Right cardiac atrium (tissue), 5 donors: ENCODE data around the gene EPB41L4A. TPM values are rescaled to one million over a fixed set of nuclear protein-coding genes. Genes with fewer than 3 reads are reported as not detected.

Experiments
- ATAC-seq, 2 donors: fragments of 200-7000 bp; cut with Tn5 transposase; one replicate each; pipeline versions ENCODE4 v1.8.0 to v1.9.1; 2020; ENCODE audit warnings: moderate library complexity in 2 of 2, mild to moderate bottlenecking in 1 of 2
- DNase-seq, 3 donors: peaks; one replicate each; pipeline ENCODE4 v3.0.0-alpha.2; 2020
- H3K27ac ChIP-seq: one replicate; pipeline ENCODE4 v1.5.1; 2013; ENCODE audit warnings: mild to moderate bottlenecking, low read length, control low read depth, moderate library complexity
- H3K27me3 ChIP-seq: one replicate; pipeline ENCODE4 v1.6.1; 2013; ENCODE audit not compliant: control insufficient read depth, insufficient read depth
- H3K4me1 ChIP-seq: one replicate; pipeline ENCODE4 v1.6.1; 2013; ENCODE audit warnings: low read length; ENCODE audit not compliant: control insufficient read depth, insufficient read depth
- H3K4me3 ChIP-seq: one replicate; pipeline ENCODE4 v1.5.1; 2013; ENCODE audit warnings: low read length, control low read depth
- H3K9me3 ChIP-seq: one replicate; pipeline ENCODE4 v1.6.1; 2013; ENCODE audit warnings: low read length; ENCODE audit not compliant: control insufficient read depth
- WGBS: extraction: QIAGEN DNeasy Blood & Tissue Kit; methylation state at CpG from one replicate; pipeline ENCODE4 v1.1.7; 2013; 5-methylcytosine and 5-hydroxymethylcytosine counted together
- intact Hi-C, 4 donors: fragments of 100-400 bp; cut with DNase I; formaldehyde crosslinking; loops; one replicate each; pipeline versions ENCODE4 v1.11.0 to v1.14.0; 2022 to 2023
- polyA plus RNA-seq: library from polyadenylated mRNA; stranded (reverse); fragments of 200-250 nt; gene quantifications from one replicate; pipeline ENCODE4 v1.2.3, GENCODE V29; 2013
- total RNA-seq, 4 donors: library from RNA; stranded (reverse); fragmentation: NEBNext Ultra II Directional; extraction: Animal tissue kit (Norgen Biotek cat#: 25700); gene quantifications; one replicate each; pipeline ENCODE4 v1.2.1, GENCODE V29; 2021
- donor health status: healthy with polysubstance abuse.
- donor health status: DM: no; HTN: yes; CAD: no.
- donor health status: DM: no; HTN: no; CAD: no.
- donor health status: DM: no; HTN: yes; CAD: no; lungs with severe emphysema.
- donor health status: DM: yes; HTN: yes; CAD: no.

The EPB41L4A gene
- total and polyA plus RNA-seq, 5 donors = 9.2 to 43.7 (median 27.2) TPM

- Histone ChIP-seq H3K27ac (no peak overlapping the region), H3K4me3 (no peak overlapping the region), H3K27me3 (no peaks in the 10 kb centered on the region), H3K4me1 (peaks cover 3% of the 10 kb centered on the region), H3K9me3 (no peaks in the 10 kb centered on the region)
- ATAC-seq = no peak
- no peak for DNase-seq
- intact Hi-C loops = no loop called here
- 87% methylated on average over 3 of the region's 3 CpGs for WGBS
Measured at GRCh38 chr5:112283034-112283582, 136.0 kb downstream of the EPB41L4A start.

DNA sequence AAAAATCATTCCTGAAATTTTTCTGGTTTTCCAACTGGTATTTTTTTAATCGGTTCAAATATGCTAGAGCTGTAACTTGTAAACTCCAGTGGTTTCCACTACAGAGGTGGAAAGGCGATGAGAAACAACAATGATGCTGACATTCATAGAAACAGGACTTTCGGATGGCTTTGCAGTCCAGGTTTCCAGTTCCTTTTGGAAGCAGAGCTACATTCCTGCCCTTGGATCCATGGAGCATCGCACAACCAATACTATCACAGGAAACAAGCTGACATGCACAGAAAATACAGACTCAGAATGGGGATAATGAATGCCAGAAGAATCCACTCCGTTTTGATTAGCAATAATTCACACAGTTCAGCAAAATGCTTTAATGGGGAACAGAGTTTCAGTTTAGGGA lies 140.0 kb downstream of the EPB41L4A start:
- 74% methylated on average over 5 of the region's 5 CpGs for WGBS
- DNase-seq (no peak), ATAC-seq (peak in 1 of 2 donors; percentile 59)
- no peaks in the 10 kb centered on the region for H3K4me1 ChIP-seq
- no peaks in the 10 kb centered on the region for H3K9me3 ChIP-seq
- no peak overlapping the region for H3K4me3 ChIP-seq
- intact Hi-C loops = no loop called here
- no peak overlapping the region for H3K27ac ChIP-seq
- H3K27me3 ChIP-seq = no peaks in the 10 kb centered on the region

DNA sequence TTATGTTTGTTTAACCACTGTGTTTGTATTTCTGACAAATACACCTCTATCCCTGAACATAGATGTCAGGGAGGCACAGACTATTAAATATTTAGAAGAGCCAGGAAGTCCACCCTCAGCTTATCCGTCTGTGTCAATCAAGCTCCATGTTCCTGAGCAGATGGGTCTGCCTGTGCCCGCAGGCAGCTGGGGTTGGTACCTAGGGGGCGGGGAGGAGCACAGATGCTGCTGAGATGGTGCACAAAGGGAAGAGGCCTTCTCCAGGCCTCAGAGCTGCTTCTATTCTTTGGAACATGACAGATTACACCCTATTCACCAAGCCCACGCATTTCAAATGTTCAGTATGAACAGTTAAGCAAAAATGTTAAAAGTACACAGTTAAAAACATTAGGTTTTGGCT lies 142.1 kb downstream of the EPB41L4A start:
- Histone ChIP-seq H3K4me1 (no peaks in the 10 kb centered on the region), H3K27me3 (no peaks in the 10 kb centered on the region), H3K27ac (no peak overlapping the region), H3K9me3 (no peaks in the 10 kb centered on the region), H3K4me3 (no peak overlapping the region)
- DNase-seq (no peak), ATAC-seq (no peak)
- intact Hi-C loops = no loop called here
- WGBS = 78% methylated on average over 4 of the region's 4 CpGs

DNA sequence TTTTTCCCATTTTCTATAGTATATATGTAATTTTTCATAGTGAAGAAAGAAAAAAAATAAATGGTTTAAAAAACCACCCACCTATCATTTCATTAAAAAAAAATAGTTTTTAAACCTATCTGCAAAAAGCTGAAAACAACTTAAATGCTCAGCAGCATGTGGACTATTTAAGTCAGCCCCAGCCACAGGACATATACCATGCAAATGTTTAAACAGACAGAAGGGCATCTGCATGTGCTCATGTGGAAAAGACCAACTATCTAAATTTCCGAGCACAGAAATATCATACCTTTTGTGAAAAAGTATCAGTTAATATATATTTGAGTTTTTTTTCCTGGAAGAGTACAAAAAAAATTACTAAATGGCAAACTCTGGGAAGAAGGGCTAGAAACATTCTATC lies 143.4 kb downstream of the EPB41L4A start:
- 96% methylated on average over 1 of the region's 1 CpG for WGBS
- no peaks in the 10 kb centered on the region for H3K4me1 ChIP-seq
- H3K27ac ChIP-seq = no peak overlapping the region
- no peak for DNase-seq
- intact Hi-C loops = no loop called here
- no peaks in the 10 kb centered on the region for H3K27me3 ChIP-seq
- no peaks in the 10 kb centered on the region for H3K9me3 ChIP-seq
- ATAC-seq = no peak
- H3K4me3 ChIP-seq = no peak overlapping the region

GRCh38 chr5:112270299-112271293 lies 148.5 kb downstream of the EPB41L4A start:
- Histone ChIP-seq H3K4me3 (no peak overlapping the region), H3K4me1 (no peaks in the 10 kb centered on the region), H3K9me3 (no peaks in the 10 kb centered on the region), H3K27me3 (no peaks in the 10 kb centered on the region), H3K27ac (no peak overlapping the region)
- ATAC-seq = no peak
- 69% methylated on average over 4 of the region's 4 CpGs for WGBS
- DNase-seq = no peak
- intact Hi-C loops = loop anchor here in 1 of 4 donors (2.0 kb wide), 1 partner anchor 26 kb away; no protein-coding TSS in a partner anchor

DNA sequence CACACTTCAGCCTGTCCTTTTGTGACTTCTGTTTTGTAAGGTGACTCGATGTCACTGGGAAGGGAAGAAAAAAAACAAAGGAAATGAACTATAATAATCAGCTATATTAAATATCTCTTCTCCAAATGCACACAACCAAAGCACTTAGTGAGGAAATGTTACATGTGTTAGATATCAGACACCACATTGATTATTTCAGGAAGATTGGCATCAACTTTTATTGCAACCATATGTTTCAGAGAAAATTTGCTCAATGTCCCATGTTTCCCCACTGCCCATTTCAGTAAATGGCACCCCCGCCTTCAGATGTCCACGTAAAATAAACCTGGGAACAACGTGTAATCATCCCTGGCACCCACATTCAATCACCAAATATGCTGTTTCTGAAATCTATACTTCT lies 151.8 kb downstream of the EPB41L4A start:
- no peak for ATAC-seq
- Histone ChIP-seq H3K4me3 (no peak overlapping the region), H3K27ac (no peak overlapping the region), H3K9me3 (no peaks in the 10 kb centered on the region), H3K4me1 (no peaks in the 10 kb centered on the region), H3K27me3 (no peaks in the 10 kb centered on the region)
- intact Hi-C loops = no loop called here
- DNase-seq = no peak
- WGBS = 79% methylated on average over 4 of the region's 4 CpGs

DNA sequence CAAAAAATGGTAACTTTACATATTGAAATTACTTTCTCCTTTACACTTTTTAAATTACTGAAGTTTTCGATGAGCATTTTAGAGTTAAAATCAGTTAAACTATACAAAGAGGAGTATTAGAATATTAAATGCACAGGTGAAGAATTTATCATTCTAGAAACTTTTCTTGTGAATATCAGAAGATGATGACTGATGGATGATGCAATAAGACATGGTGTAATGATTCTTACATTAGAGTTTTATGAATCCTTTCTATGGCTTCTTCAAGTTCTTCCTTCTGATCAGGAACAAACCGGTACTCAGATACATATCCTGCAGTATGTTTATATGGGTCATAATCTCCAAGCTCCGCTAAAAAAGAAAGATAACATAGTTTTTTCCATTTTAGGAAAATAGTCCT lies 154.4 kb downstream of the EPB41L4A start:
- ATAC-seq (no peak), DNase-seq (no peak)
- intact Hi-C loops = no loop called here
- no peak overlapping the region for H3K4me3 ChIP-seq
- H3K27me3 ChIP-seq = no peaks in the 10 kb centered on the region
- 96% methylated on average over 3 of the region's 3 CpGs for WGBS
- no peaks in the 10 kb centered on the region for H3K9me3 ChIP-seq
- no peaks in the 10 kb centered on the region for H3K4me1 ChIP-seq
- H3K27ac ChIP-seq = no peak overlapping the region

DNA sequence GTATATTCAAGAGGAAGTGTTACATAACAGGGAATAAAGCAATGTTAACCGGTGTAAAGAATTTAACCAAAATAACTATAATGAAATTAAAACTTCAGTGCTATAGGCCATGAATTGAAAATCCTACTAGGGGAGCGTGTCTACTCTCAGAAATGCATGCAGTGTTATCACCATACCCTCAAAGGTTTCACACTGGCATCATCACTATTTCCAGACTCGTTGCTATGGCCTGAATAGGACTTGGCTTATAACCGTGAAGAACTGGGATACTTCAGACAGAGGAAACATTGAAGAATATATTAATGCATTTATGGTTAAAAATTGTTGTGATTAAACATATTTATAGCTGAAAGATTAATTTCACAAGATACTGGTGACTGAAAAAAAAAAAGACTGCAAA lies 154.9 kb downstream of the EPB41L4A start:
- 76% methylated on average over 4 of the region's 4 CpGs for WGBS

GRCh38 chr5:112263469-112263868 lies 155.6 kb downstream of the EPB41L4A start:
- H3K27me3 ChIP-seq = no peaks in the 10 kb centered on the region

More for the DNA sequence above, 154.9 kb downstream of the EPB41L4A start:
- ATAC-seq (peak in 1 of 2 donors; percentile 45), DNase-seq (no peak)
- intact Hi-C loops = no loop called here
- Histone ChIP-seq H3K27me3 (no peaks in the 10 kb centered on the region), H3K4me1 (no peaks in the 10 kb centered on the region), H3K9me3 (no peaks in the 10 kb centered on the region), H3K27ac (no peak overlapping the region), H3K4me3 (no peak overlapping the region)

GRCh38 chr5:112258571-112258970 lies 160.5 kb downstream of the EPB41L4A start:
- intact Hi-C loops = loop anchor here in 1 of 4 donors (10.0 kb wide), 1 partner anchor 156 kb away; the partner anchor contains the start of gene EPB41L4A
- Histone ChIP-seq H3K27me3 (no peaks in the 10 kb centered on the region), H3K27ac (no peak overlapping the region), H3K9me3 (no peaks in the 10 kb centered on the region), H3K4me1 (peaks cover 5% of the 10 kb centered on the region), H3K4me3 (no peak overlapping the region)
- no peak for ATAC-seq
- no peak for DNase-seq
- 78% methylated on average over 2 of the region's 2 CpGs for WGBS

More at GRCh38 chr5:112263469-112263868, 155.6 kb downstream of the EPB41L4A start:
- ATAC-seq (no peak), DNase-seq (no peak)
- WGBS = 88% methylated on average over 1 of the region's 1 CpG
- H3K9me3 ChIP-seq = no peaks in the 10 kb centered on the region
- intact Hi-C loops = no loop called here
- no peak overlapping the region for H3K27ac ChIP-seq
- H3K4me1 ChIP-seq = no peaks in the 10 kb centered on the region
- no peak overlapping the region for H3K4me3 ChIP-seq

GRCh38 chr5:112257976-112258375 lies 161.1 kb downstream of the EPB41L4A start:
- DNase-seq = no peak
- Histone ChIP-seq H3K27ac (no peak overlapping the region), H3K4me1 (peaks cover 5% of the 10 kb centered on the region), H3K9me3 (no peaks in the 10 kb centered on the region), H3K27me3 (no peaks in the 10 kb centered on the region), H3K4me3 (no peak overlapping the region)
- no peak for ATAC-seq
- intact Hi-C loops = loop anchor here in 1 of 4 donors (10.0 kb wide), 1 partner anchor 157 kb away; the partner anchor contains the start of gene EPB41L4A
